Chondrocyte (in vitro differentiated cells): Measurements from ENCODE around the gene CTDP1. TPM values are rescaled to one million over a fixed set of nuclear protein-coding genes. Genes with fewer than 3 reads are reported as not detected.

Experiments used
- DNase-seq: peaks from one replicate; pipeline ENCODE4 v3.0.0; 2021; ENCODE audit warnings: mixed read lengths, low spot score
- H3K27ac Mint-ChIP-seq: one replicate; pipeline ENCODE4 v1.8.0; 2021; ENCODE audit warnings: mild to moderate bottlenecking, moderate library complexity, mixed read lengths; ENCODE audit not compliant: unreplicated experiment
- H3K27me3 Mint-ChIP-seq: 2 replicates; pipeline ENCODE4 v1.8.0; 2021; ENCODE audit warnings: low read depth, mixed read lengths
- H3K36me3 Mint-ChIP-seq: 2 replicates; pipeline ENCODE4 v1.8.0; 2021; ENCODE audit warnings: low read depth, mixed read lengths
- H3K4me1 Mint-ChIP-seq: 2 replicates; pipeline ENCODE4 v1.8.0; 2021; ENCODE audit warnings: low read depth, mild to moderate bottlenecking, mixed read lengths
- H3K4me3 Mint-ChIP-seq: one replicate; pipeline ENCODE4 v1.8.0; 2021; ENCODE audit warnings: mild to moderate bottlenecking, moderate library complexity, mixed read lengths; ENCODE audit not compliant: unreplicated experiment
- H3K9me3 Mint-ChIP-seq: 2 replicates; pipeline ENCODE4 v1.8.0; 2021; ENCODE audit warnings: low read depth, mixed read lengths
- CTCF ChIP-seq: fragments of 200-600 bp; sonication (generic); IDR thresholded peaks from 2 replicates; pipeline ENCODE4 v1.5.0; 2021; ENCODE audit warnings: antibody characterized with exemption, mild to moderate bottlenecking, moderate library complexity
- total RNA-seq: library from RNA; stranded (reverse); gene quantifications from 3 replicates; pipeline ENCODE4 v1.2.1, GENCODE V29; 2021

Gene CTDP1
- total RNA-seq, 1 donor from 2014 or later, result 21.0 TPM

GRCh38 chr18:79704631-79705030 is 25.0 kb downstream of the CTDP1 start:
- no peak for TF ChIP-seq CTCF
- H3K36me3 Mint-ChIP-seq, result peaks cover 39% of the 10 kb centered on the region
- no peaks in the 10 kb centered on the region for H3K27me3 Mint-ChIP-seq
- no peak overlapping the region for H3K4me3 Mint-ChIP-seq
- DNase-seq, result peak; percentile 72
- H3K4me1 Mint-ChIP-seq, result no peaks in the 10 kb centered on the region
- H3K9me3 Mint-ChIP-seq, result no peaks in the 10 kb centered on the region
- no peak overlapping the region for H3K27ac Mint-ChIP-seq

GRCh38 chr18:79705272-79705671 is 25.7 kb downstream of the CTDP1 start:
- Mint-ChIP-seq H3K27ac (no peak overlapping the region), H3K9me3 (no peaks in the 10 kb centered on the region), H3K4me3 (no peak overlapping the region), H3K36me3 (peaks cover 37% of the 10 kb centered on the region), H3K4me1 (no peaks in the 10 kb centered on the region), H3K27me3 (no peaks in the 10 kb centered on the region)
- TF ChIP-seq CTCF, result no peak
- peak; percentile 86 for DNase-seq

- Mint-ChIP-seq H3K9me3 (no peaks in the 10 kb centered on the region), H3K4me1 (no peaks in the 10 kb centered on the region), H3K4me3 (no peak overlapping the region), H3K27me3 (no peaks in the 10 kb centered on the region), H3K36me3 (peaks cover 37% of the 10 kb centered on the region), H3K27ac (no peak overlapping the region)
- TF ChIP-seq CTCF, result no peak
- peak; percentile 70 for DNase-seq
Measured at GRCh38 chr18:79706006-79706405, 26.4 kb downstream of the CTDP1 start.

GRCh38 chr18:79706658-79707057 is 27.1 kb downstream of the CTDP1 start:
- no peak for TF ChIP-seq CTCF
- no peaks in the 10 kb centered on the region for H3K4me1 Mint-ChIP-seq
- peaks cover 37% of the 10 kb centered on the region for H3K36me3 Mint-ChIP-seq
- no peak overlapping the region for H3K27ac Mint-ChIP-seq
- peak; percentile 81 for DNase-seq
- H3K4me3 Mint-ChIP-seq, result no peak overlapping the region
- no peaks in the 10 kb centered on the region for H3K9me3 Mint-ChIP-seq
- no peaks in the 10 kb centered on the region for H3K27me3 Mint-ChIP-seq

GRCh38 chr18:79707239-79707638 is 27.6 kb downstream of the CTDP1 start:
- H3K27ac Mint-ChIP-seq, result no peak overlapping the region
- H3K36me3 Mint-ChIP-seq, result peaks cover 37% of the 10 kb centered on the region

More at GRCh38 chr18:79707239-79707638, 27.6 kb downstream of the CTDP1 start:
- peak; percentile 77 for DNase-seq
- no peaks in the 10 kb centered on the region for H3K9me3 Mint-ChIP-seq
- no peaks in the 10 kb centered on the region for H3K27me3 Mint-ChIP-seq
- no peak overlapping the region for H3K4me3 Mint-ChIP-seq
- TF ChIP-seq CTCF, result no peak
- no peaks in the 10 kb centered on the region for H3K4me1 Mint-ChIP-seq
